ENCODE data around the gene CRK.
"Not testable (repeated sequence)": the region's sequence is repeated elsewhere in the genome, so short reads cannot be mapped to it uniquely, and the experiment has no call there.

Gene CRK

GRCh38 chr17:1420163-1420562 lies 35.9 kb downstream of the CRK start:
- no peak overlapping the region for H3K27ac ChIP-seq (ENCODE audit: poor library complexity, severe bottlenecking)
- DNase-seq (ENCODE audit: low spot score) (no peak), ATAC-seq (ENCODE audit: low read depth) (no peak)
- peaks cover 13% of the 10 kb centered on the region for H3K4me1 ChIP-seq (ENCODE audit: insufficient read depth, poor library complexity, severe bottlenecking)
- H3K27me3 ChIP-seq (ENCODE audit: insufficient read depth, poor library complexity, severe bottlenecking): no peaks in the 10 kb centered on the region
- H3K9me3 ChIP-seq (ENCODE audit: severe bottlenecking): no peaks in the 10 kb centered on the region
- H3K4me3 ChIP-seq (ENCODE audit: severe bottlenecking): no peak overlapping the region
- H3K36me3 ChIP-seq (ENCODE audit: low read depth): peaks cover 31% of the 10 kb centered on the region
- TF ChIP-seq CTCF (IDR thresholded peaks at IDR 0.05; ENCODE audit: poor library complexity, severe bottlenecking): no peak

- not testable (repeated sequence) for H3K27me3 ChIP-seq (ENCODE audit: insufficient read depth, poor library complexity, severe bottlenecking); H3K4me3 ChIP-seq (ENCODE audit: severe bottlenecking); ATAC-seq (ENCODE audit: low read depth); H3K27ac ChIP-seq (ENCODE audit: poor library complexity, severe bottlenecking); H3K9me3 ChIP-seq (ENCODE audit: severe bottlenecking); DNase-seq (ENCODE audit: low spot score)
- H3K4me1 ChIP-seq (ENCODE audit: insufficient read depth, poor library complexity, severe bottlenecking): peaks cover 10% of the 10 kb centered on the region
- peaks cover 30% of the 10 kb centered on the region for H3K36me3 ChIP-seq (ENCODE audit: low read depth)
Measured at GRCh38 chr17:1418476-1418875, 37.6 kb downstream of the CRK start.

GRCh38 chr17:1416414-1416813 lies 39.6 kb downstream of the CRK start:
- no peak for TF ChIP-seq CTCF (IDR thresholded peaks at IDR 0.05; ENCODE audit: poor library complexity, severe bottlenecking)

GRCh38 chr17:1414634-1415033 lies 41.4 kb downstream of the CRK start:
- no peak for ATAC-seq (ENCODE audit: low read depth)

More at GRCh38 chr17:1416414-1416813, 39.6 kb downstream of the CRK start:
- H3K27ac ChIP-seq (ENCODE audit: poor library complexity, severe bottlenecking): no peak overlapping the region
- no peaks in the 10 kb centered on the region for H3K27me3 ChIP-seq (ENCODE audit: insufficient read depth, poor library complexity, severe bottlenecking)
- ATAC-seq (ENCODE audit: low read depth) (no peak), DNase-seq (ENCODE audit: low spot score) (no peak)
- H3K4me3 ChIP-seq (ENCODE audit: severe bottlenecking): no peak overlapping the region
- H3K4me1 ChIP-seq (ENCODE audit: insufficient read depth, poor library complexity, severe bottlenecking): peaks cover 5% of the 10 kb centered on the region
- no peaks in the 10 kb centered on the region for H3K9me3 ChIP-seq (ENCODE audit: severe bottlenecking)
- peaks cover 17% of the 10 kb centered on the region for H3K36me3 ChIP-seq (ENCODE audit: low read depth)

GRCh38 chr17:1414001-1414574 lies 41.9 kb downstream of the CRK start:
- ATAC-seq (ENCODE audit: low read depth) (0 out of 3 replicates have a peak, but pooled peaks have one; percentile 7), DNase-seq (ENCODE audit: low spot score) (no peak)
- Histone ChIP-seq H3K36me3 (ENCODE audit: low read depth) (no peaks in the 10 kb centered on the region), H3K27ac (ENCODE audit: poor library complexity, severe bottlenecking) (no peak overlapping the region), H3K4me3 (ENCODE audit: severe bottlenecking) (no peak overlapping the region), H3K9me3 (ENCODE audit: severe bottlenecking) (no peaks in the 10 kb centered on the region), H3K27me3 (ENCODE audit: insufficient read depth, poor library complexity, severe bottlenecking) (no peaks in the 10 kb centered on the region), H3K4me1 (ENCODE audit: insufficient read depth, poor library complexity, severe bottlenecking) (peaks cover 5% of the 10 kb centered on the region)
- TF ChIP-seq CTCF (IDR thresholded peaks at IDR 0.05; ENCODE audit: poor library complexity, severe bottlenecking): no peak

More at GRCh38 chr17:1414634-1415033, 41.4 kb downstream of the CRK start:
- Histone ChIP-seq H3K4me3 (ENCODE audit: severe bottlenecking) (no peak overlapping the region), H3K27me3 (ENCODE audit: insufficient read depth, poor library complexity, severe bottlenecking) (no peaks in the 10 kb centered on the region), H3K36me3 (ENCODE audit: low read depth) (peaks cover under 1% of the 10 kb centered on the region), H3K9me3 (ENCODE audit: severe bottlenecking) (no peaks in the 10 kb centered on the region), H3K27ac (ENCODE audit: poor library complexity, severe bottlenecking) (no peak overlapping the region), H3K4me1 (ENCODE audit: insufficient read depth, poor library complexity, severe bottlenecking) (peaks cover 5% of the 10 kb centered on the region)
- DNase-seq (ENCODE audit: low spot score): no peak
- no peak for TF ChIP-seq CTCF (IDR thresholded peaks at IDR 0.05; ENCODE audit: poor library complexity, severe bottlenecking)

All from RWPE2 (cell line).